ENCODE measurements around the gene BMP6. TPM values are rescaled to one million over a fixed set of nuclear protein-coding genes. Genes with fewer than 3 reads are reported as not detected.

BMP6 gene
- total and polyA plus RNA-seq, 9 donors = 0.51 to 2.4 (median 1.4) TPM

DNA sequence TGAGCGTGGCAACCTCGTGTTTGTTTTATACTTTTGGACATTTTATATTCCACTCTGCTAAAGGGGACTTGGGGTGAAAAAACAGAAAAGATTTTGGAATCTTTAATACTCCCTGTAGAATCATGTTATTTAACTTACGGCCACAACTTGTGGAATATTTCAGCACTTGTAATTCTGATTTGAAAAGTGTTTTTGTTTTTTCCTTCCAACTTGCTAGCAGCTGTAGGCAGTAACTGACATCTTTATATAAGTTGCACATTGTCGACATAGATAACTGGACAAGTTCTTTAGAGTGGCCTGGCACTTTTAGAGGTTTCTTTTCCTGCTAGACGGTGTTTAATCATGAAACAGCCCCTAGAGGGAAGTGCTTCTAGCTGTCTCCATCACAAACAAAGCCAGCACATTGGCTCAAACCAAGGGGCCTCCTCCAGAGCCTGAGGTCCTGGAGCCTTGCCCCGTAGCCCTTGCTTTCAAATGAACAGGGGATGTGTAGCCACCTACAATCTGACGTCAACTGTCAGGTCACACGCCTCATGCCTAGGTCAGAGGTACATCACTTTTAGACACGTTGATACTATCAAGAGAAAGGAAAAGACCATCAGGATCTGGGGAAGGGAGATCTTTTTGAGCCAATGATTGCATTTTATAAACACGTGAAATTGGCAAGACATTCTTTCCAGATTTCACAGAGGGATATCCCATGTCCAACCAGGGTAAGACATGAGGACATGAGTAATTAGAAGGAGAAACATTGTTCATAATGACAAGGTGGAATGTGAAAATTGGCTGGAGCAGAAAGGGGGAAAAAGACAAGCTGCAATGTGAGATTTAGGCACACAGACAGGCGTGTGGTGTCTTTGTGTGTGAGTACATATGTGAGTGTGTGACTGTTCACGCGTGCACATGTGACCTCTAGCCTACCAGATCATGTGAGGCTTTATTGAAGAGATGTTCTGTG lies 92.6 kb downstream of the BMP6 start:
- DNase-seq = peak; percentile 80
- Histone ChIP-seq H3K4me3 (ENCODE audit: low read length) (no peak overlapping the region), H3K4me1 (ENCODE audit: control insufficient read depth, insufficient read depth, low read length) (peaks cover 11% of the 10 kb centered on the region), H3K9me3 (replicated peaks; ENCODE audit: control insufficient read depth, low read depth, low read length) (no peaks in the 10 kb centered on the region), H3K27me3 (ENCODE audit: control insufficient read depth, insufficient read depth, low read length) (peaks cover 5% of the 10 kb centered on the region), H3K27ac (ENCODE audit: low read length) (peak overlapping the region; percentile 43), H3K36me3 (ENCODE audit: control insufficient read depth, insufficient read depth, low read length) (no peaks in the 10 kb centered on the region)
- WGBS (ENCODE audit: insufficient coverage) = 65% methylated on average over 7 of the region's 13 CpGs

DNA sequence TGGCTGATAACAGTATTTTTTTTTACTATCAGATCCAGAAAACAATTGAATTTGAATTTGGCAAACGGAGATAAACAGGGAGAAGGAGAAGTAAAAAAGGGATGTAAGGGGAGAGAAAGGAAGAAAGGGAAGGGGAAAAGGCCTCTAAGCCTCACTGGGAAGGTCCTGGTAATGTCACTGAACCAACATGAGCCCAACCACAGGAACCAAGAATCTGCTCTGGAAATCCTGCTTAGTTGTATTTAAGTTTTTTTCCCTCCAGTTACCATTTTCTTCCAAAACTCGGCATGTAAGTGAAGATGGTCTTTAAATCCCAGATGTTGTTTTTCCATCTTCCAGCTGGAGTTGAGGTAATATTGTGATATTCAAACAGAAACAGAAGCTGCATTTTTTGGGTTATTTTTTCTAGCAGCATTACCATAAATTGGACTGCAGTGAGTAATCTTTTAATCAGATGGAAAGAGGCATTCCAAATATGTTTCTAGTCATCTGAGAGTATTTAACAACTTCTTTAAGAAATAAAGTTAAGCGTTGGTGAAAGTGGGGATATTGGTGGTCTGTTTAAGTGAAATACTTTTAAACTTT lies 93.6 kb downstream of the BMP6 start:
- H3K36me3 ChIP-seq (ENCODE audit: control insufficient read depth, insufficient read depth, low read length) = no peaks in the 10 kb centered on the region
- H3K27ac ChIP-seq (ENCODE audit: low read length) = no peak overlapping the region
- WGBS (ENCODE audit: insufficient coverage) = no CpG with 5 or more reads among the region's 3 CpGs
- H3K4me3 ChIP-seq (ENCODE audit: low read length) = no peak overlapping the region
- DNase-seq = peak; percentile 86
- peaks cover 5% of the 10 kb centered on the region for H3K27me3 ChIP-seq (ENCODE audit: control insufficient read depth, insufficient read depth, low read length)
- H3K9me3 ChIP-seq (replicated peaks; ENCODE audit: control insufficient read depth, low read depth, low read length) = no peaks in the 10 kb centered on the region
- H3K4me1 ChIP-seq (ENCODE audit: control insufficient read depth, insufficient read depth, low read length) = peaks cover 11% of the 10 kb centered on the region

- H3K27me3 ChIP-seq (ENCODE audit: control insufficient read depth, insufficient read depth, low read length) = peaks cover 5% of the 10 kb centered on the region
- 62% methylated on average over 4 of the region's 9 CpGs for WGBS (ENCODE audit: insufficient coverage)
- no peak overlapping the region for H3K4me3 ChIP-seq (ENCODE audit: low read length)
- H3K4me1 ChIP-seq (ENCODE audit: control insufficient read depth, insufficient read depth, low read length) = peaks cover 11% of the 10 kb centered on the region
- H3K9me3 ChIP-seq (replicated peaks; ENCODE audit: control insufficient read depth, low read depth, low read length) = no peaks in the 10 kb centered on the region
- no peak for DNase-seq
- no peaks in the 10 kb centered on the region for H3K36me3 ChIP-seq (ENCODE audit: control insufficient read depth, insufficient read depth, low read length)
- no peak overlapping the region for H3K27ac ChIP-seq (ENCODE audit: low read length)
Measured at GRCh38 chr6:7820288-7820835, 94.5 kb downstream of the BMP6 start.

- no peak for DNase-seq
- no CpG with 5 or more reads among the region's 5 CpGs for WGBS (ENCODE audit: insufficient coverage)
- Histone ChIP-seq H3K4me1 (ENCODE audit: control insufficient read depth, insufficient read depth, low read length) (peaks cover 11% of the 10 kb centered on the region), H3K27ac (ENCODE audit: low read length) (no peak overlapping the region), H3K9me3 (replicated peaks; ENCODE audit: control insufficient read depth, low read depth, low read length) (no peaks in the 10 kb centered on the region), H3K27me3 (ENCODE audit: control insufficient read depth, insufficient read depth, low read length) (peaks cover 5% of the 10 kb centered on the region), H3K36me3 (ENCODE audit: control insufficient read depth, insufficient read depth, low read length) (no peaks in the 10 kb centered on the region), H3K4me3 (ENCODE audit: low read length) (no peak overlapping the region)
Measured at GRCh38 chr6:7821426-7821825, 95.5 kb downstream of the BMP6 start.

DNA sequence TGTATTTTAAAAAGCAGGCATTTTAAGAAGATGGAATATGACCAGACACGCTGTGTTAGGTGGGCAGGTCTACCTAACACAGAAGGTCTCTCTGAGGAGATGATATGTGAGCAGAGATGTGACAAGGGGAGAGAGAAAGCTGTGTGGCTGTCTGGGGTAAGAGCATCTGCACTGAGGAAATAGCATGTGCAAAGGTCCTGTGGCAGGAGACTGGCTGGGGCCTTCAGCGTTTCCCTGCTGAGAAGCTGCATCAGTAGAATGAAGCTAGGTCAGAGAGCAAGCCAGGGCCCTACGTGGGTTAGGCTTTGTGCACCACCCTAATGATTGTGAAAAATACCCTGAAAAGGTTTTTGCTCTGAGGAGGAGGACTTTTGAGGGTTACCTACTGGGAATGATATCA lies 97.7 kb downstream of the BMP6 start:
- H3K4me3 ChIP-seq (ENCODE audit: low read length) = no peak overlapping the region
- no peaks in the 10 kb centered on the region for H3K36me3 ChIP-seq (ENCODE audit: control insufficient read depth, insufficient read depth, low read length)
- H3K27me3 ChIP-seq (ENCODE audit: control insufficient read depth, insufficient read depth, low read length) = peaks cover 5% of the 10 kb centered on the region
- 96% methylated on average over 3 of the region's 3 CpGs for WGBS (ENCODE audit: insufficient coverage)
- no peaks in the 10 kb centered on the region for H3K9me3 ChIP-seq (replicated peaks; ENCODE audit: control insufficient read depth, low read depth, low read length)
- peaks cover 10% of the 10 kb centered on the region for H3K4me1 ChIP-seq (ENCODE audit: control insufficient read depth, insufficient read depth, low read length)
- no peak overlapping the region for H3K27ac ChIP-seq (ENCODE audit: low read length)
- no peak for DNase-seq

- Histone ChIP-seq H3K27me3 (ENCODE audit: control insufficient read depth, insufficient read depth, low read length) (peaks cover 2% of the 10 kb centered on the region), H3K36me3 (ENCODE audit: control insufficient read depth, insufficient read depth, low read length) (no peaks in the 10 kb centered on the region), H3K4me1 (ENCODE audit: control insufficient read depth, insufficient read depth, low read length) (peaks cover 2% of the 10 kb centered on the region), H3K27ac (ENCODE audit: low read length) (no peak overlapping the region), H3K9me3 (replicated peaks; ENCODE audit: control insufficient read depth, low read depth, low read length) (no peaks in the 10 kb centered on the region), H3K4me3 (ENCODE audit: low read length) (no peak overlapping the region)
- DNase-seq = no peak
- 87% methylated on average over 3 of the region's 5 CpGs for WGBS (ENCODE audit: insufficient coverage)
Measured at GRCh38 chr6:7825986-7826385, 100.1 kb downstream of the BMP6 start.

DNA sequence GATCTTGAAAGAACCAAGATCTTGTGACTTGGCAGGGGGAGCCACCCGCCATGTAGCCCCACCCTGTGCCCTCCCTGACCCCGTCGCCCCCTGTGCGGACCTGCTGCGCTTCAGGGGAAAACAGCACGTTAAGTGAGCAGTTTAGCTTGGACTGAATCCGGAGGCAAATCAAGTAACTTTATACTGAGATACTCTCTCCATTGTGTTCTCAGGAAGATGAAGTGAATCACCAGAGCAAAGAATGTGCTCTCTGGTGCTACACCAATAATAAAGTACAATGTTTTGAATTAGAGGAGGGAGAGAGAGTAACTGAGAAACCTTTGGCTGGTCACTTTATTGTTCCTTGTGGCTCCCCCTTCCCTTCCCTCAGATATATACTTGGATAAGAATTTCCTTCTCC lies 101.2 kb downstream of the BMP6 start:
- 50% methylated on average over 7 of the region's 7 CpGs for WGBS (ENCODE audit: insufficient coverage)
- H3K36me3 ChIP-seq (ENCODE audit: control insufficient read depth, insufficient read depth, low read length) = no peaks in the 10 kb centered on the region
- H3K9me3 ChIP-seq (replicated peaks; ENCODE audit: control insufficient read depth, low read depth, low read length) = no peaks in the 10 kb centered on the region
- H3K27ac ChIP-seq (ENCODE audit: low read length) = no peak overlapping the region
- no peak overlapping the region for H3K4me3 ChIP-seq (ENCODE audit: low read length)
- peak; percentile 47 for DNase-seq
- peaks cover 2% of the 10 kb centered on the region for H3K4me1 ChIP-seq (ENCODE audit: control insufficient read depth, insufficient read depth, low read length)
- no peaks in the 10 kb centered on the region for H3K27me3 ChIP-seq (ENCODE audit: control insufficient read depth, insufficient read depth, low read length)

DNA sequence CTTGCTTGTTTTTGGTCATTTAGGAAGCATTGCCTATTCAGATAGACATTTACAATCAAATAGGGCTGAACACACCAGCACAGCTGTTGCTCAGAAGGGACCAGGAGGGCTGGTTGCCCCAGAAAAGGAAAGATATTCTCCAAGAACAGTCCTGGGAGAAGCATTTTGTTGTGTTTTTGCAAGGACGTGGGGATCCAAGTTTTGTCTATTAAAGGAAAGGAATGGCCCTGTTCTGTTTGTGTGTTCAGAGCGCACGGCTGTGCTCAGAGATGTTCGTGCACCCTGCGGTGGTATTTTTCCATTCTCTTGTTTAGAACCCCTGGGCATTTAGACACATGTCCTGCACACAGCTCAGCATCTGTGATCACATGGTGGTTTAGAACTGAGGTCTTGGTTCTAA lies 102.2 kb downstream of the BMP6 start:
- no peaks in the 10 kb centered on the region for H3K27me3 ChIP-seq (ENCODE audit: control insufficient read depth, insufficient read depth, low read length)
- DNase-seq = no peak
- H3K27ac ChIP-seq (ENCODE audit: low read length) = no peak overlapping the region
- no peaks in the 10 kb centered on the region for H3K36me3 ChIP-seq (ENCODE audit: control insufficient read depth, insufficient read depth, low read length)
- peaks cover 2% of the 10 kb centered on the region for H3K4me1 ChIP-seq (ENCODE audit: control insufficient read depth, insufficient read depth, low read length)
- H3K9me3 ChIP-seq (replicated peaks; ENCODE audit: control insufficient read depth, low read depth, low read length) = no peaks in the 10 kb centered on the region
- H3K4me3 ChIP-seq (ENCODE audit: low read length) = no peak overlapping the region
- 0% methylated on average over 1 of the region's 5 CpGs for WGBS (ENCODE audit: insufficient coverage)

DNA sequence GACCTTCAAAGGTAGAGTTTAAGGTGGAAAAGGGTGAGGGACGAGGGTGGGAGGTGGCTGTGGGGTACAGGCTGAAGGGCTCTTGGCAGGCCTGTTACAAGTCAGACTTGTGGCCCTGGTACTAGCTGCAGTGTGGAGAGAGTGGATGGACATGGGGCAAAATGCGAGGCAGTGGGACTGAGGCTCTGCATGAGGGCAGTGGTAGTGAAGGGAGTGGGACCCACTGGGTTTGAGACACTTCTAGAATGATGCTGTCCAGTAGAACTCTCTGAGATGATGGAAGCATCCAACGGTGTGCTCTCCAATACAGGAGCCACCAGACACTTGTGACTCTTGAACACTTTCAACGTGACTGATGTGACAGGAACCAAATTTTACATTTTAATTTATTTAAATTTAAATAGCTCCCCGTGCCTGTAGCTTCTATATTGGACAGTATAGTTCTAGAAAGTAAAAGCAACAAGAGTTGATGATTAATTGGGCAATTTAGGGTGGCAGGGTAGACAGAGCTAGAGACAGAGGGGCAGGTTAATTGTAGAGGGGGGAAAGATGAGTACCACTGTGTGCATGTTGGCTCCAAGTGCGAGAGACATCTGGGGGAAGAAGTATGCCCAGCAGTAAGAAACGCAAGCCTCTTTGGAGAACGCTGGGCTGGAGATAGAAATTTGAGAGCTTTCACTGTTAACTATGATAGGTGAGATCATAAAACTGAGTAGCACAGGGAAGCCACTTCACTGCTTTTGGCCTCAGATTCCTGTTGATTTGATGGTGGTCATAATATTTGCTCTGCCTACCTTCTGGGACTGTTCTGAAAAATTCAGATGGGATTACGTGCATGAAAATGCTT lies 107.2 kb downstream of the BMP6 start:
- H3K27ac ChIP-seq (ENCODE audit: low read length) = no peak overlapping the region
- H3K9me3 ChIP-seq (replicated peaks; ENCODE audit: control insufficient read depth, low read depth, low read length) = no peaks in the 10 kb centered on the region
- WGBS (ENCODE audit: insufficient coverage) = 64% methylated on average over 6 of the region's 9 CpGs
- no peaks in the 10 kb centered on the region for H3K36me3 ChIP-seq (ENCODE audit: control insufficient read depth, insufficient read depth, low read length)
- H3K4me3 ChIP-seq (ENCODE audit: low read length) = no peak overlapping the region
- H3K27me3 ChIP-seq (ENCODE audit: control insufficient read depth, insufficient read depth, low read length) = no peaks in the 10 kb centered on the region
- DNase-seq = no peak
- peaks cover 2% of the 10 kb centered on the region for H3K4me1 ChIP-seq (ENCODE audit: control insufficient read depth, insufficient read depth, low read length)

DNA sequence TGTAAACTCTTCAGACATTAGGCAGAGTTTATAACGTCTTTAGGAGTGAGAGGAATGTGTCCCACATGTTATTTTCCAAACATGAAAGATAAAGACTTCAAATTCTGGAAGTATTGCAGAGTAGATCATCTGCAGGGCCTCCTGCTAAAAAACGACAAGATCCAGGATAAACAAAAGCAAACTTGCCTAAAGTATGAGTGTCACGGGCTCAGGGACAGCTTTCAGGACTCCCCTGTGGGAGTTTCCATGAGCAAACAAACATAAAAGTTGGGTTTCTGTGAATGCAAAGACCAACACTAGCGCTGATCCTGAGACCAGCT lies 107.8 kb downstream of the BMP6 start:
- Histone ChIP-seq H3K4me1 (ENCODE audit: control insufficient read depth, insufficient read depth, low read length) (no peaks in the 10 kb centered on the region), H3K9me3 (replicated peaks; ENCODE audit: control insufficient read depth, low read depth, low read length) (no peaks in the 10 kb centered on the region), H3K36me3 (ENCODE audit: control insufficient read depth, insufficient read depth, low read length) (no peaks in the 10 kb centered on the region), H3K4me3 (ENCODE audit: low read length) (no peak overlapping the region), H3K27me3 (ENCODE audit: control insufficient read depth, insufficient read depth, low read length) (no peaks in the 10 kb centered on the region), H3K27ac (ENCODE audit: low read length) (no peak overlapping the region)
- 33% methylated on average over 3 of the region's 4 CpGs for WGBS (ENCODE audit: insufficient coverage)
- DNase-seq = no peak

Data from muscle of leg (tissue), 11 donors.